ENCODE data around the gene DPM2. TPM values are rescaled to one million over a fixed set of nuclear protein-coding genes. Genes with fewer than 3 reads are reported as not detected.

DPM2 gene
- total and polyA plus RNA-seq, 2 of the 4 experiments (the other 2 are of a cell fraction), result 10.8 to 60.6 TPM

- H3K9me1 ChIP-seq (ENCODE audit: insufficient read depth, low read length), result peaks cover 14% of the 10 kb centered on the region
- H3K9me3 ChIP-seq (ENCODE audit: control insufficient read depth, insufficient read depth, low read length), result no peaks in the 10 kb centered on the region
- no peak for ATAC-seq (ENCODE audit: low read depth)
- H4K5ac ChIP-seq (ENCODE audit: low read depth, low read length), result no peak overlapping the region
- peaks cover 7% of the 10 kb centered on the region; the same call in 1 of the 2 replicates for H4K20me1 ChIP-seq (ENCODE audit: insufficient read depth, low read length)
- intact Hi-C loops (cut with micrococcal nuclease), result loop anchor here (5.0 to 10.0 kb wide), 3 partner anchors 78 to 301 kb away; partner anchors contain the start of genes FPGS and STXBP1
- no peak overlapping the region for H2BK15ac ChIP-seq (ENCODE audit: low read depth, low read length)
- no peaks in the 10 kb centered on the region for H3K27me3 ChIP-seq (ENCODE audit: control insufficient read depth, insufficient read depth, low read length)
- POLR2A ChIA-PET (ENCODE audit: unreplicated experiment), result no interaction called here
- H3K56ac ChIP-seq (ENCODE audit: extremely low read depth, insufficient read depth, low read length), result no peak overlapping the region
- no peak overlapping the region for H2BK120ac ChIP-seq (ENCODE audit: low read depth, low read length)
- H3K9ac ChIP-seq (ENCODE audit: low read depth, low read length), result no peak overlapping the region
- in situ Hi-C loops (cut with MboI; ENCODE audit: low sequenced_read_pairs), result no loop called here
- H3K4me2 ChIP-seq (ENCODE audit: low read depth, low read length), result no peak overlapping the region
- no peak overlapping the region for H4K8ac ChIP-seq (ENCODE audit: low read depth in 2 of 2, low read length in 2 of 2)
- 50% methylated on average over 2 of the region's 5 CpGs; no CpG with 5 or more reads in 1 of the 2 experiments for WGBS, 2 experiments (ENCODE audit: extremely low coverage in 2 of 2, insufficient read length in 1 of 2)
- H3K27ac ChIP-seq (ENCODE audit: insufficient read depth, low read length), result no peak overlapping the region
- peaks cover 4 to 34% of the 10 kb centered on the region in 2 experiments for H3K79me1 ChIP-seq (ENCODE audit: low read depth in 1 of 2, low read length in 2 of 2)
- CTCF ChIA-PET, result no interaction called here
- peaks cover 18% of the 10 kb centered on the region for H3K36me3 ChIP-seq (ENCODE audit: control insufficient read depth, insufficient read depth, low read length)
- H2AFZ ChIP-seq (replicated peaks; ENCODE audit: low read length, poor library complexity), result peak overlapping the region; percentile 5
- no peak overlapping the region for H2BK20ac ChIP-seq (ENCODE audit: low read depth, low read length)
- no peak overlapping the region for H3K14ac ChIP-seq (replicated peaks; ENCODE audit: low read depth, low read length)
- H3K18ac ChIP-seq (ENCODE audit: low read depth, low read length), result no peak overlapping the region
- peak overlapping the region; percentile 35 for H2AK9ac ChIP-seq (replicated peaks; ENCODE audit: low read depth, low read length, poor library complexity)
- dilution Hi-C loops (cut with HindIII; ENCODE audit: low sequenced_read_pairs, unreplicated experiment), result no loop called here
- no TSS peak for BruUV-seq (replicated peaks)
- H2BK5ac ChIP-seq (ENCODE audit: low read depth, low read length, poor library complexity, severe bottlenecking), result no peak overlapping the region
- no peak for DNase-seq
- H3K4me3 ChIP-seq (ENCODE audit: insufficient read depth, low read depth, low read length), result no peak overlapping the region
- TF ChIP-seq CHD1 (IDR thresholded peaks at IDR 0.05; ENCODE audit: low read depth, low read length) (no peak), MAZ (IDR thresholded peaks at IDR 0.05; ENCODE audit: borderline replicate concordance, low read depth, low read length) (no peak), POLR2A (IDR thresholded peaks at IDR 0.05; ENCODE audit: low read depth, low read length) (no peak), CTCF (conservative IDR thresholded peaks at IDR 0.05; ENCODE audit: low read depth, low read length) (no peak), MAFK (IDR thresholded peaks at IDR 0.05; ENCODE audit: low read depth, low read length) (no peak), USF2 (IDR thresholded peaks at IDR 0.05; ENCODE audit: low read depth, low read length) (no peak), RCOR1 (IDR thresholded peaks at IDR 0.05; ENCODE audit: insufficient replicate concordance, low read length) (no peak), CEBPB (IDR thresholded peaks at IDR 0.05; ENCODE audit: low read depth, low read length) (no peak), MXI1 (IDR thresholded peaks at IDR 0.05; ENCODE audit: borderline replicate concordance, low read depth, low read length) (no peak), RAD21 (IDR thresholded peaks at IDR 0.05; ENCODE audit: low read length) (no peak), ELK1 (IDR thresholded peaks at IDR 0.05; ENCODE audit: borderline replicate concordance, low read depth, low read length) (no peak), FOS (IDR thresholded peaks at IDR 0.05; ENCODE audit: low read depth, low read length) (no peak), NFE2L2 (IDR thresholded peaks at IDR 0.05; ENCODE audit: low read depth, low read length) (no peak), SMC3 (IDR thresholded peaks at IDR 0.05; ENCODE audit: low read depth, low read length) (no peak), BHLHE40 (IDR thresholded peaks at IDR 0.05; ENCODE audit: low read depth, low read length) (no peak), RFX5 (IDR thresholded peaks at IDR 0.05; ENCODE audit: low read depth, low read length) (no peak)
- no peak overlapping the region for H3K23ac ChIP-seq (ENCODE audit: low read depth, low read length)
- no peak overlapping the region for H3K4ac ChIP-seq (ENCODE audit: low read depth, low read length)
- H3K4me1 ChIP-seq (ENCODE audit: control insufficient read depth, insufficient read depth, low read length), result peaks cover 27% of the 10 kb centered on the region
- no peak overlapping the region for H4K91ac ChIP-seq (ENCODE audit: insufficient read depth, low read depth, low read length)
- H2AK5ac ChIP-seq (ENCODE audit: low read depth, low read length), result no peak overlapping the region
These were observed 22.3 kb downstream of the DPM2 start for GRCh38 chr9:127915325-127915752.

Measured in IMR-90 (cell line).